ENCODE results near the gene CEBPZOS. TPM values are rescaled to one million over a fixed set of nuclear protein-coding genes. Genes with fewer than 3 reads are reported as not detected.
"Not testable (repeated sequence)": the region's sequence is repeated elsewhere in the genome, so short reads cannot be mapped to it uniquely, and the experiment has no call there.

The CEBPZOS gene
- total RNA-seq, 1 donor from 2014 or later = 13.6 TPM

DNA sequence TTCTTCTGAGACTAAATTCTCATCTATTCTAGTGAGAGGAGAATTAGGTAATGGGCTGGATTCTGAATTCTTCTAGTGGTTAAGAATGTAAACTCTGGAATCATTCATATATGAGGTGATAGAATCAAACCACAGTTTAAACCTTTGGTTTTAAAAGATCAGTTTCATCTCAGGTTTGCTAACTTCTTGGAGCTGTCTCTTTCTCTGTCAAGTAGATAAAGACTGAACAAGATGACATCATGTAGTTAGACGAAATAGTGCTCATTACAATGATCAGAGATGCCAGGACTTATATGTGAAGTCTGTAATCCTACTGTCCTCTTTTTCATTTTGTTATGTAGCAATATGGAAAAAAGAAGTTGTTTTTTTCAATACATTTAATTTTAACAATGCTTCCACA is 4.9 kb downstream of the CEBPZOS start:
- peaks cover 17% of the 10 kb centered on the region for H3K9me3 Mint-ChIP-seq
- TF ChIP-seq CTCF (IDR thresholded peaks at IDR 0.05) (no peak), EZH2 (IDR thresholded peaks at IDR 0.05) (no peak), EZH2phosphoT487 (IDR thresholded peaks at IDR 0.05) (no peak)
- Histone ChIP-seq H3K27ac (no peak overlapping the region), H3K27me3 (no peaks in the 10 kb centered on the region), H3K36me3 (peaks cover 26% of the 10 kb centered on the region), H3K4me3 (no peak overlapping the region), H3K79me2 (ENCODE audit: low read depth) (peaks cover 21% of the 10 kb centered on the region), H2AFZ (replicated peaks) (no peak overlapping the region), H3F3A (ENCODE audit: low read depth) (peaks cover 29% of the 10 kb centered on the region), H4K20me1 (ENCODE audit: low read depth) (no peaks in the 10 kb centered on the region), H3K4me2 (no peak overlapping the region), H3K4me1 (peaks cover 24% of the 10 kb centered on the region), H3K9me3 (ENCODE audit: low read depth) (peaks cover 5% of the 10 kb centered on the region), H3K9ac (no peak overlapping the region)
- H3K27me3 Mint-ChIP-seq (ENCODE audit: insufficient read depth, low read depth) = no peaks in the 10 kb centered on the region
- H3K4me1 Mint-ChIP-seq = peaks cover 4% of the 10 kb centered on the region
- no peak overlapping the region for H3K27ac Mint-ChIP-seq
- H3K36me3 Mint-ChIP-seq = peaks cover 43% of the 10 kb centered on the region
- H3K4me3 Mint-ChIP-seq = no peak overlapping the region
- DNase-seq (ENCODE audit: low spot score) = no peak

GRCh38 chr2:37201766-37202165 is 5.5 kb downstream of the CEBPZOS start:
- Histone ChIP-seq H3K79me2 (ENCODE audit: low read depth) (peaks cover 27% of the 10 kb centered on the region), H3F3A (ENCODE audit: low read depth) (peaks cover 34% of the 10 kb centered on the region), H4K20me1 (ENCODE audit: low read depth) (no peaks in the 10 kb centered on the region), H3K27me3 (no peaks in the 10 kb centered on the region), H3K27ac (no peak overlapping the region), H3K4me1 (peaks cover 25% of the 10 kb centered on the region), H3K9me3 (ENCODE audit: low read depth) (peaks cover 5% of the 10 kb centered on the region), H2AFZ (replicated peaks) (no peak overlapping the region), H3K9ac (no peak overlapping the region), H3K36me3 (peaks cover 30% of the 10 kb centered on the region), H3K4me3 (no peak overlapping the region), H3K4me2 (no peak overlapping the region)
- Mint-ChIP-seq H3K9me3 (peaks cover 18% of the 10 kb centered on the region), H3K4me3 (no peak overlapping the region), H3K27me3 (ENCODE audit: insufficient read depth, low read depth) (no peaks in the 10 kb centered on the region), H3K4me1 (peaks cover 4% of the 10 kb centered on the region), H3K36me3 (peaks cover 49% of the 10 kb centered on the region), H3K27ac (no peak overlapping the region)
- DNase-seq (ENCODE audit: low spot score) = no peak
- TF ChIP-seq EZH2phosphoT487 (IDR thresholded peaks at IDR 0.05) (no peak), CTCF (IDR thresholded peaks at IDR 0.05) (no peak), EZH2 (IDR thresholded peaks at IDR 0.05) (no peak)

GRCh38 chr2:37203708-37204107 is 7.4 kb downstream of the CEBPZOS start:
- Histone ChIP-seq H3K27ac (no peak overlapping the region), H3K36me3 (peaks cover 48% of the 10 kb centered on the region), H3K4me3 (no peak overlapping the region), H3K9ac (no peak overlapping the region), H3K4me1 (peaks cover 18% of the 10 kb centered on the region), H2AFZ (replicated peaks) (no peak overlapping the region), H4K20me1 (ENCODE audit: low read depth) (no peaks in the 10 kb centered on the region), H3K9me3 (ENCODE audit: low read depth) (peaks cover 10% of the 10 kb centered on the region), H3K79me2 (ENCODE audit: low read depth) (peaks cover 40% of the 10 kb centered on the region), H3F3A (ENCODE audit: low read depth) (peaks cover 46% of the 10 kb centered on the region), H3K4me2 (no peak overlapping the region), H3K27me3 (no peaks in the 10 kb centered on the region)
- no peak for DNase-seq (ENCODE audit: low spot score)
- TF ChIP-seq EZH2phosphoT487 (IDR thresholded peaks at IDR 0.05) (no peak), EZH2 (IDR thresholded peaks at IDR 0.05) (no peak), CTCF (IDR thresholded peaks at IDR 0.05) (no peak)
- no peaks in the 10 kb centered on the region for H3K27me3 Mint-ChIP-seq (ENCODE audit: insufficient read depth, low read depth)
- peaks cover 68% of the 10 kb centered on the region for H3K36me3 Mint-ChIP-seq
- H3K9me3 Mint-ChIP-seq = peaks cover 33% of the 10 kb centered on the region
- no peak overlapping the region for H3K4me3 Mint-ChIP-seq
- peaks cover 4% of the 10 kb centered on the region for H3K4me1 Mint-ChIP-seq
- no peak overlapping the region for H3K27ac Mint-ChIP-seq

DNA sequence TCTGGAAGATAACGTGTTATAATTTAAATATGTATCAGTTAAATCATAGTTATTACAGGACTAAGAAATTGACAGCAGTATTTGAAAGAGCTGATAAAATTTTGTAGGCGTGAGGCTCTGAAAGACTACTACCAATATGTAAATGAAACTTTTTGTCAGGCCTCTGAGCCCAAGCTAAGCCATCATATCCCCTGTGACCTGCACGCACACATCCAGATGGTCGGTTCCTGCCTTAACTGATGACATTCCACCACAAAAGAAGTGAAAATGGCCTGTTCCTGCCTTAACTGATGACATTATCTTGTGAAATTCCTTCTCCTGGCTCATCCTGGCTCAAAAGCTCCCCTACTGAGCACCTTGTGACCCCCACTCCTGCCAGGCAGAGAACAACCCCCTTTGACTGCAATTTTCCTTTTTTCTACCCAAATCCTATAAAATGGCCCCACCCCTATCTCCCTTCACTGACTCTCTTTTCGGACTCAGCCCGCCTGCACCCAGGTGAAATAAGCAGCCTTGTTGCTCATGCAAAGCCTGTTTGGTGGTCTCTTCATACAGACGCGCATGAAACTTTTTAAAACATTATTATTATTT is 8.9 kb downstream of the CEBPZOS start:
- H3K27ac Mint-ChIP-seq = not testable (repeated sequence)

More for the DNA sequence above, 8.9 kb downstream of the CEBPZOS start:
- Histone ChIP-seq H3K79me2 (ENCODE audit: low read depth) (peaks cover 54% of the 10 kb centered on the region), H3F3A (ENCODE audit: low read depth) (peaks cover 50% of the 10 kb centered on the region), H3K27ac (peak overlapping the region; percentile 79), H3K4me1 (peaks cover 16% of the 10 kb centered on the region), H3K36me3 (peaks cover 58% of the 10 kb centered on the region), H3K4me2 (peak overlapping the region; percentile 65)
- H3K9ac ChIP-seq; H3K4me3 ChIP-seq; H3K27me3 ChIP-seq; H3K4me1 Mint-ChIP-seq; H2AFZ ChIP-seq (replicated peaks); DNase-seq (ENCODE audit: low spot score); H3K9me3 ChIP-seq (ENCODE audit: low read depth); H3K4me3 Mint-ChIP-seq; H3K27me3 Mint-ChIP-seq (ENCODE audit: insufficient read depth, low read depth); H4K20me1 ChIP-seq (ENCODE audit: low read depth): not testable (repeated sequence)
- Mint-ChIP-seq H3K9me3 (peaks cover 44% of the 10 kb centered on the region), H3K36me3 (peaks cover 79% of the 10 kb centered on the region)

Data from neural progenitor cell (in vitro differentiated cells).